ENCODE results near the gene CDH4.

The CDH4 gene

GRCh38 chr20:61292391-61292790 lies 40.3 kb downstream of the CDH4 start (continued):
- TF ChIP-seq, protein P1, sequence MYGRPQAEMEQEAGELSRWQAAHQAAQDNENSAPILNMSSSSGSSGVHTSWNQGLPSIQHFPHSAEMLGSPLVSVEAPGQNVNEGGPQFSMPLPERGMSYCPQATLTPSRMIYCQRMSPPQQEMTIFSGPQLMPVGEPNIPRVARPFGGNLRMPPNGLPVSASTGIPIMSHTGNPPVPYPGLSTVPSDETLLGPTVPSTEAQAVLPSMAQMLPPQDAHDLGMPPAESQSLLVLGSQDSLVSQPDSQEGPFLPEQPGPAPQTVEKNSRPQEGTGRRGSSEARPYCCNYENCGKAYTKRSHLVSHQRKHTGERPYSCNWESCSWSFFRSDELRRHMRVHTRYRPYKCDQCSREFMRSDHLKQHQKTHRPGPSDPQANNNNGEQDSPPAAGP (tag by site-specific recombination; IDR thresholded peaks at IDR 0.05) = no peak
- TF ChIP-seq ZNF830 (tag by site-specific recombination; IDR thresholded peaks at IDR 0.05; ENCODE audit: low read depth) (no peak), ZNF623 (tag by site-specific recombination; IDR thresholded peaks at IDR 0.05) (no peak), ZSCAN23 (tag by site-specific recombination; IDR thresholded peaks at IDR 0.05) (no peak), ZNF157 (tag by site-specific recombination; IDR thresholded peaks at IDR 0.05) (no peak), YY2 (tag by site-specific recombination; IDR thresholded peaks at IDR 0.05) (no peak), GLI2 (tag by site-specific recombination; IDR thresholded peaks at IDR 0.05; ENCODE audit: borderline replicate concordance, low read depth) (no peak)

DNA sequence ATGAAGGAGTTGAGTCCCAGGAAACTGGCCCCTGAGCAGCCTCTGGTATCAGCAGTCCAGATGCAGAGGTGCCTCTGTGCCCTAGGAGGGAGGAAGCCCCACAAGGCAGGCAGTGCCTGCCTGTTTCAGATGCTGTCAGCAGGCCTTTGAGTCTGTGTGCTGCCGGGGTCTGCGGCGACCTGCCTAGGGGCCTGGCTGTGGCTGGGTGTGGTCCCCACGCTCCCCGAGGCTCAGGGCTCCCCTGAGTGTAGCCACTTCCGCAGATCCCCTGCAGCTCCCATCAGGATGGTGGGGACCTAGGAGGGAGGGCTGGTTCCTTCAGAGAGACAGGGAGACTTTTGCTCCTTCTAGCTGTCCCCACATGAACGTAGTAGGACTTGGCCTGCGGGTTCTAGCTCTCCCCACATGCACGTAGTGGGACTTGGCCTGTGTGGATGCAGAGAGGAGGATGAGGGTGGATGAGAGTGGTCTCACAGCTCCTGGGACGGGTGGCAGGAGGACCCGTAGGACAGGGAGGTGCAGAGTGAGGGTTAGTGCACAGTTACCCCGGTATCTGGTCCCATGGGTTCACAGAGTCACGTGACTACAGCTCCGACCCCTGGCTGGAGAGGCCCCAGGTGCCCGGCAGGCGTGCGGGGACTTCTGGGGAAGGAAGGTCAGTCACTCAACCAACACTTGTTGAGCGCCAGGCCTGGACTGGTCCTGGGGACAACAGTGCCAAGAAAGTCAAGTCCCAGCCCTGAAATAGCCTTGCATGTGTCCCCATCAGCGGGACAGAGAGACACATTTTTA lies 41.0 kb downstream of the CDH4 start:
- TF ChIP-seq ZFP69B (tag by site-specific recombination; IDR thresholded peaks at IDR 0.05) = no peak
- no peak for TF ChIP-seq ZNF610 (tag by site-specific recombination; IDR thresholded peaks at IDR 0.05; ENCODE audit: borderline replicate concordance)
- TF ChIP-seq, protein P2, sequence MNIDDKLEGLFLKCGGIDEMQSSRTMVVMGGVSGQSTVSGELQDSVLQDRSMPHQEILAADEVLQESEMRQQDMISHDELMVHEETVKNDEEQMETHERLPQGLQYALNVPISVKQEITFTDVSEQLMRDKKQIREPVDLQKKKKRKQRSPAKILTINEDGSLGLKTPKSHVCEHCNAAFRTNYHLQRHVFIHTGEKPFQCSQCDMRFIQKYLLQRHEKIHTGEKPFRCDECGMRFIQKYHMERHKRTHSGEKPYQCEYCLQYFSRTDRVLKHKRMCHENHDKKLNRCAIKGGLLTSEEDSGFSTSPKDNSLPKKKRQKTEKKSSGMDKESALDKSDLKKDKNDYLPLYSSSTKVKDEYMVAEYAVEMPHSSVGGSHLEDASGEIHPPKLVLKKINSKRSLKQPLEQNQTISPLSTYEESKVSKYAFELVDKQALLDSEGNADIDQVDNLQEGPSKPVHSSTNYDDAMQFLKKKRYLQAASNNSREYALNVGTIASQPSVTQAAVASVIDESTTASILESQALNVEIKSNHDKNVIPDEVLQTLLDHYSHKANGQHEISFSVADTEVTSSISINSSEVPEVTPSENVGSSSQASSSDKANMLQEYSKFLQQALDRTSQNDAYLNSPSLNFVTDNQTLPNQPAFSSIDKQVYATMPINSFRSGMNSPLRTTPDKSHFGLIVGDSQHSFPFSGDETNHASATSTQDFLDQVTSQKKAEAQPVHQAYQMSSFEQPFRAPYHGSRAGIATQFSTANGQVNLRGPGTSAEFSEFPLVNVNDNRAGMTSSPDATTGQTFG (tag by site-specific recombination; IDR thresholded peaks at IDR 0.05; ENCODE audit: borderline replicate concordance) = no peak
- TF ChIP-seq, protein P3, sequence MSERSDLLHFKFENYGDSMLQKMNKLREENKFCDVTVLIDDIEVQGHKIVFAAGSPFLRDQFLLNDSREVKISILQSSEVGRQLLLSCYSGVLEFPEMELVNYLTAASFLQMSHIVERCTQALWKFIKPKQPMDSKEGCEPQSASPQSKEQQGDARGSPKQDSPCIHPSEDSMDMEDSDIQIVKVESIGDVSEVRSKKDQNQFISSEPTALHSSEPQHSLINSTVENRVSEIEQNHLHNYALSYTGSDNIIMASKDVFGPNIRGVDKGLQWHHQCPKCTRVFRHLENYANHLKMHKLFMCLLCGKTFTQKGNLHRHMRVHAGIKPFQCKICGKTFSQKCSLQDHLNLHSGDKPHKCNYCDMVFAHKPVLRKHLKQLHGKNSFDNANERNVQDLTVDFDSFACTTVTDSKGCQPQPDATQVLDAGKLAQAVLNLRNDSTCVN (tag by site-specific recombination; optimal IDR thresholded peaks at IDR 0.05) = no peak
- TF ChIP-seq ZNF747 (tag by site-specific recombination; IDR thresholded peaks at IDR 0.05) = no peak
- TF ChIP-seq ZNF549 (tag by site-specific recombination; IDR thresholded peaks at IDR 0.05) = no peak
- TF ChIP-seq ZSCAN23 (tag by site-specific recombination; IDR thresholded peaks at IDR 0.05) = no peak
- TF ChIP-seq, protein P4, sequence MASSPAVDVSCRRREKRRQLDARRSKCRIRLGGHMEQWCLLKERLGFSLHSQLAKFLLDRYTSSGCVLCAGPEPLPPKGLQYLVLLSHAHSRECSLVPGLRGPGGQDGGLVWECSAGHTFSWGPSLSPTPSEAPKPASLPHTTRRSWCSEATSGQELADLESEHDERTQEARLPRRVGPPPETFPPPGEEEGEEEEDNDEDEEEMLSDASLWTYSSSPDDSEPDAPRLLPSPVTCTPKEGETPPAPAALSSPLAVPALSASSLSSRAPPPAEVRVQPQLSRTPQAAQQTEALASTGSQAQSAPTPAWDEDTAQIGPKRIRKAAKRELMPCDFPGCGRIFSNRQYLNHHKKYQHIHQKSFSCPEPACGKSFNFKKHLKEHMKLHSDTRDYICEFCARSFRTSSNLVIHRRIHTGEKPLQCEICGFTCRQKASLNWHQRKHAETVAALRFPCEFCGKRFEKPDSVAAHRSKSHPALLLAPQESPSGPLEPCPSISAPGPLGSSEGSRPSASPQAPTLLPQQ (tag by site-specific recombination; IDR thresholded peaks at IDR 0.05) = no peak
- TF ChIP-seq SALL2 (tag by site-specific recombination; IDR thresholded peaks at IDR 0.05; ENCODE audit: borderline replicate concordance) = no peak
- no peak for TF ChIP-seq ZNF514 (tag by site-specific recombination; IDR thresholded peaks at IDR 0.05)
- no peak for TF ChIP-seq ZNF133 (tag by site-specific recombination; IDR thresholded peaks at IDR 0.05)
- no peak for TF ChIP-seq ZNF19 (tag by site-specific recombination; IDR thresholded peaks at IDR 0.05; ENCODE audit: low read depth)
- TF ChIP-seq ZNF292 (tag by site-specific recombination; IDR thresholded peaks at IDR 0.05; ENCODE audit: borderline replicate concordance, low read depth) = no peak
- TF ChIP-seq ZNF560 (tag by site-specific recombination; IDR thresholded peaks at IDR 0.05; ENCODE audit: borderline replicate concordance) = no peak
- TF ChIP-seq ZNF792 (tag by site-specific recombination; IDR thresholded peaks at IDR 0.05) = no peak
- TF ChIP-seq ZNF391 (tag by site-specific recombination; IDR thresholded peaks at IDR 0.05; ENCODE audit: borderline replicate concordance, low read depth) = no peak
- no peak for TF ChIP-seq ZNF223 (tag by site-specific recombination; IDR thresholded peaks at IDR 0.05)
- TF ChIP-seq KLF10 (tag by site-specific recombination; IDR thresholded peaks at IDR 0.05) = no peak
- TF ChIP-seq ZNF658 (tag by site-specific recombination; IDR thresholded peaks at IDR 0.05) = no peak

More for the DNA sequence above, 41.0 kb downstream of the CDH4 start:
- Histone ChIP-seq H3K9me3 (ENCODE audit: control insufficient read depth, insufficient read depth, low read depth, low read length) (no peaks in the 10 kb centered on the region), H3K4me3 (ENCODE audit: low read depth, low read length) (no peak overlapping the region), H3K27ac (ENCODE audit: extremely low read depth, low read depth, low read length) (no peak overlapping the region), H3K36me3 (ENCODE audit: control insufficient read depth in 2 of 2, insufficient read depth in 1 of 2, low read length in 2 of 2) (no peaks in the 10 kb centered on the region), H3K4me1 (ENCODE audit: control insufficient read depth, insufficient read depth, low read length) (no peaks in the 10 kb centered on the region)
- ChIA-PET CTCF (no interaction called here), POLR2A (interaction anchor here (0.6 kb wide), 1 partner anchor 27 kb away, joined by 3 read pairs; no protein-coding TSS in a partner anchor)
